GM19351 (cell line): ENCODE measurements around the gene SKI.

Experiments
- ATAC-seq: cut with Tn5 transposase; IDR thresholded peaks from one replicate; pipeline ENCODE4 v1.9.1; 2021; ENCODE audit warnings: mild to moderate bottlenecking, moderate library complexity; ENCODE audit not compliant: unreplicated experiment

The SKI gene

GRCh38 chr1:2347896-2348295 is 119.8 kb downstream of the SKI start:
- ATAC-seq = no peak

GRCh38 chr1:2348346-2349325 is 120.5 kb downstream of the SKI start:
- no peak for ATAC-seq

- ATAC-seq = no peak
These were observed 121.7 kb downstream of the SKI start for GRCh38 chr1:2349806-2350205.

- ATAC-seq = no peak
These were observed 122.4 kb downstream of the SKI start for GRCh38 chr1:2350501-2350900.

- ATAC-seq = no peak
These were observed 123.0 kb downstream of the SKI start for GRCh38 chr1:2350911-2351655.

GRCh38 chr1:2351723-2352122 is 123.6 kb downstream of the SKI start:
- ATAC-seq = no peak

GRCh38 chr1:2352341-2352896 is 124.3 kb downstream of the SKI start:
- ATAC-seq = no peak

GRCh38 chr1:2352897-2353550 is 124.9 kb downstream of the SKI start:
- ATAC-seq = no peak

GRCh38 chr1:2353551-2354438 is 125.7 kb downstream of the SKI start:
- no peak for ATAC-seq

GRCh38 chr1:2354511-2355372 is 126.6 kb downstream of the SKI start:
- ATAC-seq = no peak

GRCh38 chr1:2355373-2356261 is 127.5 kb downstream of the SKI start:
- no peak for ATAC-seq

GRCh38 chr1:2356401-2356800 is 128.3 kb downstream of the SKI start:
- ATAC-seq = no peak

GRCh38 chr1:2356911-2357845 is 129.1 kb downstream of the SKI start:
- ATAC-seq = no peak

- ATAC-seq = no peak
These were observed 130.0 kb downstream of the SKI start for GRCh38 chr1:2358072-2358471.

- ATAC-seq = no peak
These were observed 130.8 kb downstream of the SKI start for GRCh38 chr1:2358651-2359640.
